ENCODE results near the gene PRKN. TPM values are rescaled to one million over a fixed set of nuclear protein-coding genes. Genes with fewer than 3 reads are reported as not detected.

PRKN gene
- total RNA-seq, 3 donors from 2014 or later = 0.05 to 0.13 TPM; not detected in 1

DNA sequence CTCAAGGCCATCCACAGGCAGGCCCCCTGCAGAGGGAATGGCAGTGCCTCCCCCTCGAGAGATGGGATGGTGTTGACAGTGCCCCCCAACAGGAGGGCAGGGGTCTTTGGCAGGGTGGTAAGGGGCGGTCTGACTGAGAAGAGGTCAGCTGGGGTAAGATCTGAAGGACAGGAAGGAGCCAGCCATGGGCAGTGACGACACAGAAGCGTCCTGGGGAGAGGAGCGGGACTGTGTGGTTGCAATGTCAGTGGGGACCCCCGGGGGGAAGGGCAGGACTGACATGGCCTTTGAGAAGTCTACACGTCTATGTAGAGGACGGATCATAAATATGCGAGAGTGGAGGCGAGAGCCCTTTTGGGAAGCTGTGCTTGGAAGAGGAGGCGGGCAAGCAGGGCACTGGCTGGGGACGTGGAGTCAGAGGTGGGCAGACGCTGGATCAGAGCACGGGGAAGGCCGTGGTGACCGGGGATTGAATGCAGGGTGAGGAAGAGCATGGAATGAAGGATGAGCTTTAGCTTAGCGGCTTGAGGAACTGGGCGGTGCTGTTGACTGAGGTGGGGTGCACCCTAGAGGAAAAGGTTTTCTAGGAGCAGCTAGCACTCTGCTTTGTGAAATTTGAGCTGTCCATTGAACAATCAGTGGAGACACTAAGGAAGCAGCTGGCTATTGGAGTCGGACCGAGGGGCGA is 1371.3 kb downstream of the PRKN start:
- Mint-ChIP-seq H3K27me3 (ENCODE audit: low read depth) (no peaks in the 10 kb centered on the region), H3K9me3 (no peaks in the 10 kb centered on the region), H3K4me3 (no peak overlapping the region), H3K4me1 (ENCODE audit: low read depth) (peaks cover 3% of the 10 kb centered on the region), H3K36me3 (ENCODE audit: insufficient read depth) (no peaks in the 10 kb centered on the region)
- ATAC-seq (no peak), DNase-seq (no peak)

DNA sequence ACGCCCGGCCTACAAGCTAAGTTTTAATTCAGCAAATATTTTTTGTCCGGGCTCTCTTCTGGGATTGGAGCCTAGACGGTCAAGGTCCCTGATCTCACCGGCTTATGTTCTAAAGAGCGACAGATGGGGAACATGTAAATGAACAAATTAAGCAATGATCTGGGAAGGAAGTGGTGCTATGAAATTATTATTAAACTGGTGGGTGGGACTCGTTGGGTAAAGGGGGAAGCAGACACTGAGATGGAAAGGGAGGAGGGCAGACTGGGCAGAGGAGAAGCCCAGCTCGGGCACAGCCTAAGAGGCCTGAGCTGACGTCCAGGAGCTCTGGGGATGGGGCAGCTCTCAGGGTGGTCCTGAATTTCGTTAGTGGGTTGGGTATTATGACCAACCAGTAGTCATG is 1371.9 kb downstream of the PRKN start:
- ATAC-seq (no peak), DNase-seq (no peak)
- Mint-ChIP-seq H3K4me1 (ENCODE audit: low read depth) (peaks cover 3% of the 10 kb centered on the region), H3K4me3 (no peak overlapping the region), H3K27me3 (ENCODE audit: low read depth) (no peaks in the 10 kb centered on the region), H3K36me3 (ENCODE audit: insufficient read depth) (no peaks in the 10 kb centered on the region), H3K9me3 (no peaks in the 10 kb centered on the region)

GRCh38 chr6:161354956-161355355 is 1372.6 kb downstream of the PRKN start:
- ATAC-seq = no peak
- H3K4me1 Mint-ChIP-seq (ENCODE audit: low read depth) = peaks cover 3% of the 10 kb centered on the region
- no peaks in the 10 kb centered on the region for H3K36me3 Mint-ChIP-seq (ENCODE audit: insufficient read depth)
- no peak overlapping the region for H3K4me3 Mint-ChIP-seq
- DNase-seq = no peak
- H3K9me3 Mint-ChIP-seq = no peaks in the 10 kb centered on the region
- H3K27me3 Mint-ChIP-seq (ENCODE audit: low read depth) = no peaks in the 10 kb centered on the region

DNA sequence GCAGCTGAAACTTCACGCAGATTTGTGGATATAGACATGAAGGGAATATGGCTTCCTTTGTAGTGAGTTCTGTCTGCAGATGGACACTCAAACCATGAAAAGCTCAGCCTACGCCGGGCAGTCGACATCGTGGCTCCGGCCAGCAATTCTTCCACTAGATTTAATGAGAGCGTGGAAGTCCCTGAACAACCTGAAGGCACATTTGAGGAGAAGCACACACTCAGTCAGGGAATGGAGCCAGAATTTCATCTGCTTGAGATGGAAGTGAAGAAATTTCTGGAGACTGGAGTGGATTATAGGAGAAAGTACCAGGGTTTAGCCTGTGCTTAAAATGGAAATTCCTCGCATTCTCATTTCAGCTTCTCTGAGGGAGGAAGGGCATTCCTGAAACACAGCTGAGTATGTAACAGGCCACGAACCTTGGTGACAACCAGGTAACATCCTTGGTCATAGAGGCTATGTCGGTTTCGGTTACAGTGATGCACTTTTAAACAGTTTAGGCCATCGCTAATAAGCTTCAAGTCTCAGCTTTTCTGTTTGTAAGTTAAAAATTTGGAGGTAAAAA is 1373.2 kb downstream of the PRKN start:
- ATAC-seq (no peak), DNase-seq (no peak)
- Mint-ChIP-seq H3K4me3 (no peak overlapping the region), H3K9me3 (no peaks in the 10 kb centered on the region), H3K27me3 (ENCODE audit: low read depth) (no peaks in the 10 kb centered on the region), H3K4me1 (ENCODE audit: low read depth) (peaks cover 3% of the 10 kb centered on the region), H3K36me3 (ENCODE audit: insufficient read depth) (no peaks in the 10 kb centered on the region)

GRCh38 chr6:161353208-161353613 is 1374.4 kb downstream of the PRKN start:
- Mint-ChIP-seq H3K4me1 (ENCODE audit: low read depth) (peaks cover 3% of the 10 kb centered on the region), H3K27me3 (ENCODE audit: low read depth) (no peaks in the 10 kb centered on the region), H3K36me3 (ENCODE audit: insufficient read depth) (no peaks in the 10 kb centered on the region), H3K9me3 (no peaks in the 10 kb centered on the region), H3K4me3 (no peak overlapping the region)
- ATAC-seq (no peak), DNase-seq (no peak)

GRCh38 chr6:161351858-161352257 is 1375.7 kb downstream of the PRKN start:
- H3K4me3 Mint-ChIP-seq = no peak overlapping the region
- H3K9me3 Mint-ChIP-seq = no peaks in the 10 kb centered on the region
- H3K27me3 Mint-ChIP-seq (ENCODE audit: low read depth) = no peaks in the 10 kb centered on the region
- no peak for DNase-seq
- no peaks in the 10 kb centered on the region for H3K36me3 Mint-ChIP-seq (ENCODE audit: insufficient read depth)
- no peak for ATAC-seq
- H3K4me1 Mint-ChIP-seq (ENCODE audit: low read depth) = peaks cover 3% of the 10 kb centered on the region

DNA sequence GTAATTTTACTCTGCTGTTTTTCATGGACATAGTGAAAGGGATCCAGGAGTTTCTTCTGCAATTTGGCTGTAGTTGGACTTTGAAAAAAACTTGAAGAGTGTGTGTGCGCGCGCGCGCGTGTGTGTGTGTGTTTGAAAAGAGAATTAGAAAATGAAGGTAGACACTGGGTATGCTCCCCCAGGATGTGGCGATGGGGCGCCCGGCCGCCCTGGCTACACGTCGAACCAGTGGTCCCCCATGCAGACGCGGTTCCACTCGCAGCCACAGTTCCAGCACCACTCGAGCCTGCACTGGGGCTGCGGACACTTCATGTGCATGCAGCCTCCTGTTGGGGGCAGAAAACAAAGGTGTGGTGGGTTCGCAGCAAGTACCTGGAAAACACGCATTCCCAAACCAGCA is 1377.7 kb downstream of the PRKN start:
- Mint-ChIP-seq H3K9me3 (no peaks in the 10 kb centered on the region), H3K36me3 (ENCODE audit: insufficient read depth) (no peaks in the 10 kb centered on the region), H3K27me3 (ENCODE audit: low read depth) (no peaks in the 10 kb centered on the region), H3K4me1 (ENCODE audit: low read depth) (peaks cover 3% of the 10 kb centered on the region), H3K4me3 (no peak overlapping the region)
- DNase-seq (no peak), ATAC-seq (no peak)

- H3K27me3 Mint-ChIP-seq (ENCODE audit: low read depth) = no peaks in the 10 kb centered on the region
- no peaks in the 10 kb centered on the region for H3K9me3 Mint-ChIP-seq
- ATAC-seq = no peak
- no peak for DNase-seq
- no peaks in the 10 kb centered on the region for H3K36me3 Mint-ChIP-seq (ENCODE audit: insufficient read depth)
- H3K4me3 Mint-ChIP-seq = no peak overlapping the region
- peaks cover 3% of the 10 kb centered on the region for H3K4me1 Mint-ChIP-seq (ENCODE audit: low read depth)
These were observed 1379.0 kb downstream of the PRKN start for GRCh38 chr6:161348628-161348994.

DNA sequence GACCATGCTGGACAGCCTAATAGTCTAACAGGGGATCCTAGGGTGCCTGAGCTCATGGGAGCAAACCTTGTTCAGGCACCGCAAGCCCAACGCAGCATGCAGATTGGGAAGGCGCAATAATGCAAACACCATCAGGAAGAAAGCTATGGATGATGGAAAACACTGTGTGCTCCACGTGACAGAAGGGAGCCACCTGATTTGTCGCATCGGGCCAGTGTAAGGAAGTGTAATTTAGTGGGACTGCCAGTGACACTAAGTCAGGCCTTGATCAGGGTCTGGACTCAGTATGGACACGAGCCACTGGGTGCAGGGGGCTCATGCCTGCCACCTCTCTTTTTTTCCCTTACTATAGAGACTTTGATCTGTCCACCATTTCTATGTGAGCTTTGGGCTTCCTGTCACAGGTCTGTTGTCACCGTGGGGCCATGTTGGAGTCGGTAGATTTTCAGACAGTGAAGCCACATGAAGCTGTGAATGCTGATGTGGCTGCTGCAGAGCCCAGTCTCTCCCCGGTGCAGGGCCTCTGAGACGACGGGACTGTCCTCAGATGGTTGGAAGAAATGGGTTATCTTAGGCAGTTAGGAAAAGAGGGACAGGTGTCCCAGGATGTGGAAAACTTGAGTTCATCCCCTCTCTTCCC is 1379.5 kb downstream of the PRKN start:
- Mint-ChIP-seq H3K4me1 (ENCODE audit: low read depth) (peaks cover 3% of the 10 kb centered on the region), H3K27me3 (ENCODE audit: low read depth) (no peaks in the 10 kb centered on the region), H3K4me3 (no peak overlapping the region), H3K36me3 (ENCODE audit: insufficient read depth) (no peaks in the 10 kb centered on the region), H3K9me3 (no peaks in the 10 kb centered on the region)
- DNase-seq (no peak), ATAC-seq (no peak)

DNA sequence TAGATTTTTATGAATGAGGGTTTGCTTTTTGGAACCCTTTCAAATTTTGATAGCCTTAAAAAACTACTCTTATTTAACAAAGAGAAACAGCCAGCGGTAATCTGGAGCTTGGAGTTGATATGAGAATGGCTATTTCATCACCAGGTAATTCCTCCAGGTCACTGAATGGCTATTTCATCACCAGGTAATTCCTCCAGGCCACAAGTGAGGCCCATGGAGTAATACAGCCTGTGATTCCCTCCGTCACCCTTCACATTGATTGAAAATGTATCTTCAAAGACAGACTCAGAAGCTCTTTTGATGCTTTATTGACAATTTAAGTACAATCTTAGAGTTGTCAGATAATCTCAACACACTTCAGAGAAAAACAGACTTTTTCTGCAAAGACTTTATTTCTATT is 1380.4 kb downstream of the PRKN start:
- ATAC-seq = no peak
- Mint-ChIP-seq H3K4me3 (no peak overlapping the region), H3K9me3 (no peaks in the 10 kb centered on the region), H3K36me3 (ENCODE audit: insufficient read depth) (no peaks in the 10 kb centered on the region), H3K4me1 (ENCODE audit: low read depth) (peaks cover 3% of the 10 kb centered on the region), H3K27me3 (ENCODE audit: low read depth) (no peaks in the 10 kb centered on the region)
- DNase-seq = no peak

DNA sequence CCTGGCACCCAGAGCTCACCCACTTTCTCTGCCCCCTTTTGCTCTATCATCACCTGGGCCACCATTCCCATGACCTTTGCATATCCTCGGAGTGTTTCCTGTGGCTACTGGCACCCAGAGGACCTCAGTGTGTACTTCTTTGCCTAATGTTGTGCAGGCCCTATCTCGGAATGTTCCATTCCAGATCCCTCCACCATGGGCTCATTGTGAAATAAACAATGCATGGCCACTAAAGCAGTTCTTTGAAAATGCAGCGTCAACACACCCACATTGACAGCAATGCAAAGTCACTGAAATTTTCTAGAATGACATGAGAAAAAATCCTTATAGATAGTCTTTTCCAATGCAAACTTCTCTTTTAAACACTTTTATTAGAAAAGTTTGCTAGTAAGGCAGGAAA is 1380.8 kb downstream of the PRKN start:
- no peak for ATAC-seq
- Mint-ChIP-seq H3K9me3 (no peaks in the 10 kb centered on the region), H3K27me3 (ENCODE audit: low read depth) (no peaks in the 10 kb centered on the region), H3K36me3 (ENCODE audit: insufficient read depth) (no peaks in the 10 kb centered on the region), H3K4me3 (no peak overlapping the region), H3K4me1 (ENCODE audit: low read depth) (no peaks in the 10 kb centered on the region)
- no peak for DNase-seq

GRCh38 chr6:161344626-161345025 is 1382.9 kb downstream of the PRKN start:
- Mint-ChIP-seq H3K4me1 (ENCODE audit: low read depth) (no peaks in the 10 kb centered on the region), H3K27me3 (ENCODE audit: low read depth) (no peaks in the 10 kb centered on the region), H3K4me3 (no peak overlapping the region), H3K9me3 (no peaks in the 10 kb centered on the region), H3K36me3 (ENCODE audit: insufficient read depth) (no peaks in the 10 kb centered on the region)
- ATAC-seq (no peak), DNase-seq (no peak)

DNA sequence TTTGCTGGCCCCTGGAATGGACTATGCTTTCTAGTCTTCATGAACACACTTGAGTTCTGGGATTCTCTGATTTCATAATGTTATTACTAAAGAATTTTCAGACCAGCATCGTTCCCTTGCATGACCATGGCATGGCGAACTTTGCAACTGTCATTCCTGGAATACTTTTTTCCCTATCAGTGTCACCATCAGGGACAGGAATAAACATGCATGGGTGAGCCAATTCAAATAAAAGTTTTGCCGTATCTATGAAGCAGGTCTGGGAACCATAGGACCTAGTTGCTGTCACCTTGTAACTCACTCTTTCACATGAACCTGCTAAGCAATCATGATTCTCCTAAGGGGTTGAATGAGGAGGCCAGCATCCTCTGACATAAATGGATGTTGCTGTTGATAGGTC is 1385.5 kb downstream of the PRKN start:
- DNase-seq (no peak), ATAC-seq (no peak)
- no peaks in the 10 kb centered on the region for H3K27me3 Mint-ChIP-seq (ENCODE audit: low read depth)
- no peaks in the 10 kb centered on the region for H3K4me1 Mint-ChIP-seq (ENCODE audit: low read depth)
- H3K9me3 Mint-ChIP-seq = no peaks in the 10 kb centered on the region
- H3K4me3 Mint-ChIP-seq = no peak overlapping the region
- no peaks in the 10 kb centered on the region for H3K36me3 Mint-ChIP-seq (ENCODE audit: insufficient read depth)

GRCh38 chr6:161341638-161342037 is 1385.9 kb downstream of the PRKN start:
- Mint-ChIP-seq H3K36me3 (ENCODE audit: insufficient read depth) (no peaks in the 10 kb centered on the region), H3K9me3 (no peaks in the 10 kb centered on the region), H3K4me1 (ENCODE audit: low read depth) (no peaks in the 10 kb centered on the region), H3K27me3 (ENCODE audit: low read depth) (no peaks in the 10 kb centered on the region), H3K4me3 (no peak overlapping the region)
- DNase-seq = no peak
- no peak for ATAC-seq

DNA sequence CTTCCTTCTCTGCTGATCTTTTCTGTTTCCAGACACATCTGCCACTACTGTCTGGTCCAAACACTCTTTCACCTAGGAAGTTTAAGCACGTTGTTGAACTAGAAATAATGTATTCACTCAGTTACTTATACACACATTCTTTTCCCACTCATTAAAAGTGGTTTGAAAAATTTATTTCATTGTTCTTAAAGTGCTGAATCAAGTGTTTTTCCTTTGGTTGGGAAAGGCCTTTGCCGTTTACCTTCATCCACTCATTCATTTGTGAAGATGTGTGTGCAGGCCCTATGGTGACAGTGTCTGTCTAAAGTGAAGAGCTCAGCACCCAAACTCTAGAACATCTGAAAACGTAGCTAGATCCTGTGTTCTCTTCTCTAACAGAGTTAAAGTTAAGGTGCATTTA is 1389.6 kb downstream of the PRKN start:
- H3K27me3 Mint-ChIP-seq (ENCODE audit: low read depth) = peaks cover 3% of the 10 kb centered on the region
- DNase-seq = no peak
- H3K9me3 Mint-ChIP-seq = no peaks in the 10 kb centered on the region
- no peak overlapping the region for H3K4me3 Mint-ChIP-seq
- H3K36me3 Mint-ChIP-seq (ENCODE audit: insufficient read depth) = no peaks in the 10 kb centered on the region
- no peak for ATAC-seq
- no peaks in the 10 kb centered on the region for H3K4me1 Mint-ChIP-seq (ENCODE audit: low read depth)

All from activated T-cell treated with anti-CD3 and anti-CD28 coated beads, Interleukin-2, amount 50 U/mL, for 4 hours (primary cell).